Liver (tissue), 3 donors: ENCODE results near the gene LMBRD1.

Experiments
- ATF3 ChIP-seq: IDR thresholded peaks from 2 replicates; pipeline ENCODE4 v1.6.1; 2016; ENCODE audit warnings: antibody characterized with exemption
- CTCF ChIP-seq: fragments of 150-350 bp; IDR thresholded peaks from 2 replicates; pipeline ENCODE4 v1.5.1; 2017; ENCODE audit warnings: improper control_type of control experiment, low read depth, low read length; ENCODE audit not compliant: missing input control
- EGR1 ChIP-seq, 2 donors: IDR thresholded peaks; 2 replicates each; pipeline ENCODE4 v1.6.1; 2016 to 2018; ENCODE audit warnings: antibody characterized with exemption in 2 of 2, low read depth in 2 of 2
- FOXA1 ChIP-seq: IDR thresholded peaks from 2 replicates; pipeline ENCODE4 v1.6.1; 2016; ENCODE audit warnings: antibody characterized with exemption
- JUND ChIP-seq, 2 donors: IDR thresholded peaks; 2 replicates each; pipeline ENCODE4 v1.6.1; 2016; ENCODE audit warnings: antibody characterized with exemption in 2 of 2
- MAX ChIP-seq: IDR thresholded peaks from 2 replicates; pipeline ENCODE4 v1.6.1; 2016; ENCODE audit warnings: antibody characterized with exemption
- RAD21 ChIP-seq, 2 donors: IDR thresholded peaks; 2 replicates each; pipeline ENCODE4 v1.6.1; 2016; ENCODE audit warnings: antibody characterized with exemption in 2 of 2, mild to moderate bottlenecking in 2 of 2
- REST ChIP-seq: IDR thresholded peaks from 2 replicates; pipeline ENCODE4 v1.6.1; 2016; ENCODE audit warnings: antibody characterized with exemption, mild to moderate bottlenecking
- SP1 ChIP-seq: IDR thresholded peaks from 2 replicates; pipeline ENCODE4 v1.6.1; 2018; ENCODE audit warnings: antibody characterized with exemption, mild to moderate bottlenecking
- TAF1 ChIP-seq: conservative IDR thresholded peaks from 2 replicates; pipeline ENCODE4 v1.6.1; 2016; ENCODE audit warnings: antibody characterized with exemption, mild to moderate bottlenecking
- YY1 ChIP-seq: IDR thresholded peaks from 2 replicates; pipeline ENCODE4 v1.6.1; 2016; ENCODE audit warnings: antibody characterized with exemption, mild to moderate bottlenecking
- ZBTB33 ChIP-seq: IDR thresholded peaks from 2 replicates; pipeline ENCODE4 v1.6.1; 2016; ENCODE audit warnings: antibody characterized with exemption
- donor health status: healthy.
- donor health status: healthy.

- TF ChIP-seq CTCF = no peak
- TF ChIP-seq RAD21 (IDR thresholded peaks at IDR 0.05) = no peak
- TF ChIP-seq ZBTB33 = no peak
- TF ChIP-seq TAF1 = no peak
- no peak for TF ChIP-seq FOXA1
- TF ChIP-seq REST = no peak
- TF ChIP-seq MAX = no peak
- no peak for TF ChIP-seq SP1
- TF ChIP-seq ATF3 = no peak
- no peak for TF ChIP-seq YY1
- no peak for TF ChIP-seq EGR1 (IDR thresholded peaks at IDR 0.05; ENCODE audit: low read depth in 2 of 2)
- TF ChIP-seq JUND (IDR thresholded peaks at IDR 0.05) = no peak
Observed at GRCh38 chr6:69820438-69820837, 23.6 kb upstream of the LMBRD1 start.
